A673 (cell line): ENCODE measurements around the gene DPYSL5. TPM values are rescaled to one million over a fixed set of nuclear protein-coding genes. Genes with fewer than 3 reads are reported as not detected.

Experiments
- BruUV-seq: library from RNA; stranded (reverse); fragments of 400-500 nt; replicated peaks from 2 replicates; lab custom pipeline; 2021; lab: Mats Ljungman, UMichigan
- CTCF ChIA-PET: fragments of 300-600 bp; sonication (Branson Sonifier 250); formaldehyde crosslinking; loops from one replicate; lab custom pipeline; 2022; ENCODE audit warnings: antibody characterized with exemption; lab: Charles Lee
- POLR2A ChIA-PET: fragments of 300-600 bp; sonication (Branson Sonifier 250); formaldehyde crosslinking; loops from one replicate; lab custom pipeline; 2022; ENCODE audit warnings: antibody characterized with exemption; ENCODE audit not compliant: low non-redundant PET; lab: Charles Lee
- DNase-seq: peaks from one replicate; pipeline ENCODE4 v3.0.0-alpha.2; 2015; ENCODE audit warnings: low spot score
- H3K27ac ChIP-seq: fragments of 200-600 bp; sonication (generic); 2 replicates; pipeline ENCODE4 v1.5.1; 2016; ENCODE audit warnings: mixed run types, low read depth, mild to moderate bottlenecking, mixed read lengths, antibody characterized with exemption, low read length; ENCODE audit not compliant: poor library complexity, severe bottlenecking
- H3K27me3 ChIP-seq: fragments of 200-600 bp; sonication (generic); replicated peaks from 2 replicates; pipeline ENCODE4 v1.6.1; 2017; ENCODE audit warnings: mixed run types, low read depth, mild to moderate bottlenecking, mixed read lengths, antibody characterized with exemption, low read length; ENCODE audit not compliant: insufficient read depth, poor library complexity
- H3K36me3 ChIP-seq: fragments of 200-600 bp; sonication (generic); 2 replicates; pipeline ENCODE4 v1.6.1; 2016; ENCODE audit warnings: mixed run types, mild to moderate bottlenecking, mixed read lengths, antibody characterized with exemption, low read length; ENCODE audit not compliant: insufficient read depth, poor library complexity, severe bottlenecking
- H3K4me1 ChIP-seq: fragments of 200-600 bp; sonication (generic); 2 replicates; pipeline ENCODE4 v1.6.1; 2017; ENCODE audit warnings: mixed run types, mild to moderate bottlenecking, mixed read lengths, antibody characterized with exemption, low read length; ENCODE audit not compliant: insufficient read depth, poor library complexity, severe bottlenecking
- H3K4me3 ChIP-seq: fragments of 200-600 bp; sonication (generic); 2 replicates; pipeline ENCODE4 v1.5.1; 2016; ENCODE audit warnings: low read depth, mixed run types, mild to moderate bottlenecking, mixed read lengths, low read length; ENCODE audit not compliant: poor library complexity, severe bottlenecking
- H3K9me3 ChIP-seq: fragments of 200-600 bp; sonication (generic); 2 replicates; pipeline ENCODE4 v1.6.1; 2016; ENCODE audit warnings: mixed run types, low read depth, mild to moderate bottlenecking, mixed read lengths, antibody characterized with exemption, low read length; ENCODE audit not compliant: poor library complexity, severe bottlenecking
- CTCF ChIP-seq: fragments of 300-800, 200-600 bp; sonication (generic); conservative IDR thresholded peaks from 2 replicates; pipeline ENCODE4 v1.5.1; 2017; ENCODE audit warnings: low read depth, mild to moderate bottlenecking, antibody characterized with exemption, low read length, moderate library complexity, mixed read lengths
- EZH2 ChIP-seq: fragments of 200-600 bp; sonication (generic); IDR thresholded peaks from 2 replicates; pipeline ENCODE4 v1.6.1; 2017; ENCODE audit warnings: borderline replicate concordance, low read depth, mild to moderate bottlenecking, mixed read lengths, antibody characterized with exemption, low read length; ENCODE audit not compliant: poor library complexity, severe bottlenecking
- intact Hi-C: fragments of 100-400 bp; cut with micrococcal nuclease; formaldehyde crosslinking; loops from one replicate; pipeline ENCODE4 v1.10.0; 2022; ENCODE audit not compliant: unreplicated experiment
- total RNA-seq: library from RNA; stranded (reverse); gene quantifications from 2 replicates; pipeline ENCODE4 v1.2.3, GENCODE V29; 2021

The DPYSL5 gene
- total RNA-seq, 1 experiment from 2014 or later: 110 TPM

GRCh38 chr2:26957041-26957440 lies 109.1 kb downstream of the DPYSL5 start:
- peaks cover 4% of the 10 kb centered on the region for H3K4me1 ChIP-seq
- no peaks in the 10 kb centered on the region for H3K9me3 ChIP-seq
- no peaks in the 10 kb centered on the region for H3K36me3 ChIP-seq
- no TSS peak for BruUV-seq
- ChIA-PET POLR2A (interaction anchor here (0.6 to 0.7 kb wide), 3 partner anchors 60 to 828 kb away, joined by 4 to 7 read pairs (median 6); no protein-coding TSS in a partner anchor), CTCF (interaction anchor here (1.4 kb wide), 1 partner anchor 60 kb away, joined by 13 read pairs; no protein-coding TSS in a partner anchor)
- H3K4me3 ChIP-seq: no peak overlapping the region
- no peak for DNase-seq
- TF ChIP-seq CTCF (no peak), EZH2 (no peak)
- no peaks in the 10 kb centered on the region for H3K27me3 ChIP-seq
- intact Hi-C loops: no loop called here
- no peak overlapping the region for H3K27ac ChIP-seq

DNA sequence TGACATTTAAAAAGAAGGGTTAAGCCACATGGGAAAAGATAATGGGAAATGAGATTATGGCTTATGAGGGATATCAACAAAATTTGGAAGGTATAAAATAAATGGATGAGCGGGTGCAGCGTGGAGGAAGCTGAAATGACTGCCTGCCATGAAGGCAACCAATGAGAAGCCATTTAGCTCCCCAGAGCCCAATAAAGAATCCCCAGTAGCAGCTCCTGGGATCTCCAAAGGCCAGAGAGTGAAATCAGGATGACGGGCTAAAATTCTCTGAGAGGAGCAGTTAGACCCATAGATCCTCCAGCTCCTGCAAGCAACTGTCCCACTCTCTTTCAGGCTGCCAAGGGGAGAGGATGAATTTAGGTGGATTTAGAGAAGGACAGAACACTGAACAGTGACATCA lies 109.6 kb downstream of the DPYSL5 start:
- Histone ChIP-seq H3K27me3 (no peaks in the 10 kb centered on the region), H3K27ac (no peak overlapping the region), H3K9me3 (no peaks in the 10 kb centered on the region), H3K4me1 (peaks cover 4% of the 10 kb centered on the region), H3K36me3 (no peaks in the 10 kb centered on the region), H3K4me3 (no peak overlapping the region)
- POLR2A ChIA-PET: interaction anchor here (0.7 kb wide), 1 partner anchor 59 kb away, joined by 6 read pairs; no protein-coding TSS in a partner anchor
- no TSS peak for BruUV-seq
- peak; percentile 77 for DNase-seq
- no peak for TF ChIP-seq EZH2
- no peak for TF ChIP-seq CTCF
- CTCF ChIA-PET: interaction anchor here (1.4 kb wide), 1 partner anchor 59 kb away, joined by 13 read pairs; no protein-coding TSS in a partner anchor
- intact Hi-C loops: no loop called here

DNA sequence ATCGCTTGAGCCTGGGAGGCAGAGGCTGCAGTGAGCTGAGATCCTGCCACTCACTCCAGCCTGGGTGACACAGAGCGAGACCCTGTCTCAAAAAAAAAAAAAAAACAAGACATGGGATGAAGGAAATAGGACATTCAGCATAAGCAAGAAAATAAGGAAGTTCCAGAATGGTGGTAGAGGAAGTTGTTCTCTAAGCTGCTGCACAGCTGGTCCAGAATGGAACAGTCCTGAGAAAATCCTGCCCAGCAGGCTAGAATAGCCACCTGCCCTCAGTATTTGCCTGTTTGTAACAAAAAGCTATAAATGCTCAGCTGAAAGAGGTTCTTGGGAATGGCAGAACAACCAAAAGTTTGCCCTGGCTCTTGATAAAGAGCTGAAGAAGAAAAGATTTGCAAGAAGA lies 111.4 kb downstream of the DPYSL5 start:
- no peaks in the 10 kb centered on the region for H3K9me3 ChIP-seq
- no peak overlapping the region for H3K27ac ChIP-seq
- no peak for DNase-seq
- no peaks in the 10 kb centered on the region for H3K36me3 ChIP-seq
- intact Hi-C loops: no loop called here
- BruUV-seq: no TSS peak
- H3K4me1 ChIP-seq: peaks cover 4% of the 10 kb centered on the region
- POLR2A ChIA-PET: interaction anchor here (0.6 kb wide), 1 partner anchor 62 kb away, joined by 4 read pairs; no protein-coding TSS in a partner anchor
- no peaks in the 10 kb centered on the region for H3K27me3 ChIP-seq
- no peak overlapping the region for H3K4me3 ChIP-seq
- no peak for TF ChIP-seq CTCF
- TF ChIP-seq EZH2: no peak
- CTCF ChIA-PET: interaction anchor here (0.6 to 1.3 kb wide), 4 partner anchors 14 to 332 kb away, joined by 3 to 8 read pairs (median 7); no protein-coding TSS in a partner anchor
